Measurements from ENCODE around the gene DLG4. TPM values are rescaled to one million over a fixed set of nuclear protein-coding genes. Genes with fewer than 3 reads are reported as not detected.

The DLG4 gene
- total RNA-seq, 2 donors from 2014 or later, result 3.6 to 9.3 TPM

DNA sequence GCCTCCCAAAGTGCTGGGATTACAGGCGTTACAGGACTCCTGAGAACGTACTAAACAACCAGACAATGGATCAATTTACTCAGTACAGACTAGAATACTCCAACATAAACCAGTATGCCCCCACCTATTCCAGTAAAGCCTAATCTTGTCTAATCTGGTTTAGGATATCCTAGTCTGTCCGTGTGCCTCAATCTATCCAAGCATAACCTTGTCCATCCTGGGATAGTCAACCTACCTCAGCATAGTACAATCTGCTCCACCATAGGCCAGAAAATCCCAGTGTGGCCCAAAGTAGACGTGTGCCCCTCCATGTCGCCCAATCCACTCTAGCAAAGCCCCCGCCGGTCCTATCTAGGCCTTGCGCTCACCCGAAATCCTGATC is 14.1 kb upstream of the DLG4 start:
- Histone ChIP-seq H3K4me3 (peak overlapping the region; percentile 39 to 81), H3K36me3 (replicated peaks in 1 of 2; ENCODE audit: insufficient read depth in 1 of 2, low read depth in 2 of 2) (peaks cover 0 to 7% of the 10 kb centered on the region in 2 donors), H3K27me3 (no peaks in the 10 kb centered on the region), H3K27ac (peak overlapping the region; percentile 57 to 85 (median 72)), H3K9me3 (no peaks in the 10 kb centered on the region), H3K4me1 (peaks cover 54% of the 10 kb centered on the region)
- DNase-seq, result no peak
- intact Hi-C loops (cut with DNase I), result no loop called here
- no peak for TF ChIP-seq POLR2A (IDR thresholded peaks at IDR 0.05)
- TF ChIP-seq, protein P1, sequence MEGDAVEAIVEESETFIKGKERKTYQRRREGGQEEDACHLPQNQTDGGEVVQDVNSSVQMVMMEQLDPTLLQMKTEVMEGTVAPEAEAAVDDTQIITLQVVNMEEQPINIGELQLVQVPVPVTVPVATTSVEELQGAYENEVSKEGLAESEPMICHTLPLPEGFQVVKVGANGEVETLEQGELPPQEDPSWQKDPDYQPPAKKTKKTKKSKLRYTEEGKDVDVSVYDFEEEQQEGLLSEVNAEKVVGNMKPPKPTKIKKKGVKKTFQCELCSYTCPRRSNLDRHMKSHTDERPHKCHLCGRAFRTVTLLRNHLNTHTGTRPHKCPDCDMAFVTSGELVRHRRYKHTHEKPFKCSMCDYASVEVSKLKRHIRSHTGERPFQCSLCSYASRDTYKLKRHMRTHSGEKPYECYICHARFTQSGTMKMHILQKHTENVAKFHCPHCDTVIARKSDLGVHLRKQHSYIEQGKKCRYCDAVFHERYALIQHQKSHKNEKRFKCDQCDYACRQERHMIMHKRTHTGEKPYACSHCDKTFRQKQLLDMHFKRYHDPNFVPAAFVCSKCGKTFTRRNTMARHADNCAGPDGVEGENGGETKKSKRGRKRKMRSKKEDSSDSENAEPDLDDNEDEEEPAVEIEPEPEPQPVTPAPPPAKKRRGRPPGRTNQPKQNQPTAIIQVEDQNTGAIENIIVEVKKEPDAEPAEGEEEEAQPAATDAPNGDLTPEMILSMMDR (IDR thresholded peaks at IDR 0.05), result no peak
- 1 to 2% methylated on average over 7 to 9 of the region's 9 CpGs for WGBS, 2 donors
- peak; percentile 2 for ATAC-seq

DNA sequence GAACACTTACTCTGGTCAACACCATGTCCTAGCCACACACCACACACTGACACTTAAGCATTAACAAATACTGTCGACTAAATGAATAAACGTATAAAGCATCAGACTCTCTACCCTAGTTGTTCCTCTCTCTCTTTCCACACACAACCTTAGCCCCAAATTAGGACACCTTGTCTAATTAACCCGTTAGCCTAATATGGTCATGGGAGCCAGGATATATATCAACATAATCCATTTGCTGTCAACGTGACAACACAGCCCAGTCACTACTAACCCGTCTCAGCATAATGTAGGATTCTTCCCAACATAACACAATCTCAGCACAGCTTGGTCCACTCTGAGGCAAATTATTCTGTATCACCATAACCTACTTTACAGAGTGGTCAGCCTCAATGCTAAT is 12.5 kb upstream of the DLG4 start:
- DNase-seq, result no peak
- H3K9me3 ChIP-seq, result no peaks in the 10 kb centered on the region
- H3K4me1 ChIP-seq, result peaks cover 48% of the 10 kb centered on the region
- TF ChIP-seq, protein P1 (IDR thresholded peaks at IDR 0.05), result no peak
- no peak for TF ChIP-seq POLR2A (IDR thresholded peaks at IDR 0.05)
- 77 to 85% methylated on average over 5 of the region's 5 CpGs for WGBS, 2 donors
- H3K36me3 ChIP-seq (replicated peaks in 1 of 2; ENCODE audit: insufficient read depth in 1 of 2, low read depth in 2 of 2), result peaks cover 0 to 10% of the 10 kb centered on the region in 2 donors
- H3K27me3 ChIP-seq, result no peaks in the 10 kb centered on the region
- no peak overlapping the region for H3K4me3 ChIP-seq
- intact Hi-C loops (cut with DNase I), result no loop called here
- H3K27ac ChIP-seq, result no peak overlapping the region
- ATAC-seq, result no peak

DNA sequence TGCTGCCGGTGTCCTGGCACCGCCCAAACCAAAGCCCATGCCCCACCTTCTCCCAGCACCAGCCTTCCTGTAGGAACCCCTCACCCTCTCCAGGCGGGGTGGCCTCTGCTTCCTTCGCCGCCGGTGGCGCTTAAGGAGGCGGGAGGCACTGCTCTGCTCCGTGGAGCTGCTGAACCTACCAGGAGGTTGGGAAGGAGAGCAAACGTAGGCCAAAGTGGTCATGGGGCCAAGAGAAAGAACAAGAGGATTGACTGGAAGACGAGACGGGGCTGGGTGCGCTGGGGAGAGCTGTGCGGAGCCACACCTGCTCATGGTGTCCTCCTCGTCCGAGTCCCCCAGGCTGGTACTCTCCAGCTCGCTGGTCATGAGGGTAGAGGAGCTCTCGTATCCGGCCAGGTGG is 9.9 kb upstream of the DLG4 start:
- H3K9me3 ChIP-seq, result no peaks in the 10 kb centered on the region
- no peak overlapping the region for H3K27ac ChIP-seq
- peaks cover 25% of the 10 kb centered on the region for H3K4me1 ChIP-seq
- DNase-seq (no peak), ATAC-seq (no peak)
- intact Hi-C loops (cut with DNase I), result no loop called here
- TF ChIP-seq, protein P1 (IDR thresholded peaks at IDR 0.05), result no peak
- TF ChIP-seq POLR2A (IDR thresholded peaks at IDR 0.05), result no peak
- H3K27me3 ChIP-seq, result no peaks in the 10 kb centered on the region
- H3K36me3 ChIP-seq (replicated peaks in 1 of 2; ENCODE audit: insufficient read depth in 1 of 2, low read depth in 2 of 2), result peaks cover 0 to 10% of the 10 kb centered on the region in 2 donors
- H3K4me3 ChIP-seq, result no peak overlapping the region
- WGBS, 2 donors, result 92 to 95% methylated on average over 16 to 19 of the region's 19 CpGs

DNA sequence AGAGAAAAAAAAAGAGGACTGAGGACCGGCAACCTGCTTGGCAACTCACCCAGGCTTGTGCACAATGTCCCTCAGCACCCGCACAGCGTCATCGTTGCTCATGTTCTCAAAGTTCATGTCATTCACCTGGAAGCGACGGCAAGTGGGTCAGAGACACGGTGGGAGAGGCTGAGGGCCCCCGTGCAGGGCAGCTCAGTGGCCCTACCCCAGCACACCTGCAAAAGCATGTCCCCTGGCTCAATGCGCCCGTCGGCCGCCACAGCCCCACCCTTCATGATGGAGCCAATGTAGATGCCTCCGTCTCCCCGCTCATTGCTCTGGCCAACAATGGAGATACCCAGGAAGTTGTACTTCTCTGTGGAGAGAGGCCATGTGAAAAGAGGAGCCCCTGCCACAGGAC is 9.3 kb upstream of the DLG4 start:
- Histone ChIP-seq H3K4me3 (no peak overlapping the region), H3K36me3 (replicated peaks in 1 of 2; ENCODE audit: insufficient read depth in 1 of 2, low read depth in 2 of 2) (peaks cover 0 to 14% of the 10 kb centered on the region in 2 donors), H3K4me1 (peaks cover 28% of the 10 kb centered on the region), H3K27me3 (no peaks in the 10 kb centered on the region), H3K9me3 (no peaks in the 10 kb centered on the region), H3K27ac (peak overlapping the region in 1 of 4 donors; percentile 12)
- 87 to 94% methylated on average over 8 to 14 of the region's 14 CpGs for WGBS, 2 donors
- no peak for DNase-seq
- no peak for ATAC-seq
- TF ChIP-seq, protein P1 (IDR thresholded peaks at IDR 0.05), result no peak
- no peak for TF ChIP-seq POLR2A (IDR thresholded peaks at IDR 0.05)
- intact Hi-C loops (cut with DNase I), result no loop called here

Measured in body of pancreas (tissue), 4 donors.